CD8-positive, alpha-beta memory T cell (primary cell): ENCODE data around the gene DBR1. TPM values are rescaled to one million over a fixed set of nuclear protein-coding genes. Genes with fewer than 3 reads are reported as not detected.

Experiments
- CTCF ChIA-PET: fragments of 350-600 bp; sonication (Branson Sonifier 250); formaldehyde crosslinking; loops from one replicate; lab custom pipeline; 2021; ENCODE audit warnings: antibody characterized with exemption; lab: Charles Lee
- POLR2A ChIA-PET: fragments of 350-600 bp; sonication (Branson Sonifier 250); formaldehyde crosslinking; loops from one replicate; lab custom pipeline; 2021; ENCODE audit warnings: antibody characterized with exemption; lab: Charles Lee
- DNase-seq, 5 donors: peaks; one replicate each; pipeline versions ENCODE4 v3.0.0 to v3.0.0-alpha.2; 2020 to 2022; ENCODE audit warnings: mixed read lengths in 1 of 5
- H3K27ac ChIP-seq: one replicate; pipeline ENCODE4 v1.7.0; 2013; ENCODE audit warnings: low read depth, mild to moderate bottlenecking, low read length, moderate library complexity
- H3K27me3 ChIP-seq: 2 replicates; pipeline ENCODE4 v1.7.0; 2013; ENCODE audit warnings: low read length, mild to moderate bottlenecking; ENCODE audit not compliant: insufficient read depth, poor library complexity, severe bottlenecking
- H3K36me3 ChIP-seq: 2 replicates; pipeline ENCODE4 v1.7.0; 2013; ENCODE audit warnings: mild to moderate bottlenecking, low read length, moderate library complexity; ENCODE audit not compliant: insufficient read depth
- H3K4me1 ChIP-seq: 2 replicates; pipeline ENCODE4 v1.7.0; 2013; ENCODE audit warnings: mild to moderate bottlenecking, low read length, moderate library complexity; ENCODE audit not compliant: insufficient read depth
- H3K4me3 ChIP-seq: 2 replicates; pipeline ENCODE4 v1.7.0; 2013; ENCODE audit warnings: mild to moderate bottlenecking, low read length
- H3K9me3 ChIP-seq: 2 replicates; pipeline ENCODE4 v1.7.0; 2013; ENCODE audit warnings: mild to moderate bottlenecking, low read length
- H3K27ac Mint-ChIP-seq, 8 donors: one replicate each; pipeline ENCODE4 v1.8.0; 2020 to 2021; ENCODE audit warnings: mixed read lengths in 8 of 8, mild to moderate bottlenecking in 6 of 8, inconsistent platforms in 3 of 8, moderate library complexity in 3 of 8
- H3K27me3 Mint-ChIP-seq, 2 donors: one replicate each; pipeline ENCODE4 v1.8.0; 2020 to 2021; ENCODE audit warnings: mixed read lengths in 2 of 2, mild to moderate bottlenecking in 1 of 2, moderate library complexity in 1 of 2
- H3K36me3 Mint-ChIP-seq, 3 donors: one replicate each; pipeline ENCODE4 v1.8.0; 2020 to 2021; ENCODE audit warnings: mixed read lengths in 3 of 3, inconsistent platforms in 1 of 3, mild to moderate bottlenecking in 1 of 3
- H3K4me1 Mint-ChIP-seq, 3 donors: one replicate each; pipeline ENCODE4 v1.8.0; 2020 to 2021; ENCODE audit warnings: mixed read lengths in 3 of 3, inconsistent platforms in 1 of 3, mild to moderate bottlenecking in 1 of 3
- H3K4me3 Mint-ChIP-seq, 7 donors: one replicate each; pipeline ENCODE4 v1.8.0; 2020 to 2021; ENCODE audit warnings: mixed read lengths in 7 of 7, mild to moderate bottlenecking in 6 of 7, moderate library complexity in 4 of 7, inconsistent platforms in 2 of 7
- H3K9me3 Mint-ChIP-seq, 5 donors: one replicate each; pipeline ENCODE4 v1.8.0; 2020 to 2022; ENCODE audit warnings: mixed read lengths in 5 of 5, mild to moderate bottlenecking in 3 of 5, moderate library complexity in 2 of 5, inconsistent platforms in 1 of 5
- polyA plus RNA-seq: library from polyadenylated mRNA; unstranded; fragments of 300-500 nt; fragmentation: Illumina TruSeq; gene quantifications from one replicate; pipeline ENCODE4 v1.2.3, GENCODE V29; 2021
- total RNA-seq, 2 experiments: library from RNA; stranded (reverse); gene quantifications; one replicate each; pipeline ENCODE4 v1.2.3, GENCODE V29; 2021

DBR1 gene
- total and polyA plus RNA-seq, 3 experiments from 2014 or later, result 15.0 to 29.0 (median 25.6) TPM

GRCh38 chr3:138127636-138128365 is 46.9 kb downstream of the DBR1 start:
- ChIA-PET CTCF (no interaction called here), POLR2A (no interaction called here)
- H3K9me3 Mint-ChIP-seq, result no peaks in the 10 kb centered on the region
- no peaks in the 10 kb centered on the region for H3K4me1 ChIP-seq
- no peaks in the 10 kb centered on the region for H3K4me1 Mint-ChIP-seq
- no peak overlapping the region for H3K4me3 Mint-ChIP-seq
- no peaks in the 10 kb centered on the region for H3K36me3 ChIP-seq
- H3K36me3 Mint-ChIP-seq, result no peaks in the 10 kb centered on the region
- H3K27me3 ChIP-seq, result no peaks in the 10 kb centered on the region
- H3K27ac ChIP-seq, result no peak overlapping the region
- H3K27ac Mint-ChIP-seq, result no peak overlapping the region
- H3K9me3 ChIP-seq, result no peaks in the 10 kb centered on the region
- H3K27me3 Mint-ChIP-seq, result peaks cover 5 to 8% of the 10 kb centered on the region in 2 donors
- no peak for DNase-seq
- H3K4me3 ChIP-seq, result no peak overlapping the region

GRCh38 chr3:138125548-138126221 is 49.0 kb downstream of the DBR1 start:
- Histone ChIP-seq H3K27ac (no peak overlapping the region), H3K36me3 (no peaks in the 10 kb centered on the region), H3K27me3 (no peaks in the 10 kb centered on the region), H3K9me3 (no peaks in the 10 kb centered on the region), H3K4me1 (no peaks in the 10 kb centered on the region), H3K4me3 (no peak overlapping the region)
- Mint-ChIP-seq H3K27me3 (peaks cover 12 to 13% of the 10 kb centered on the region in 2 donors), H3K36me3 (no peaks in the 10 kb centered on the region), H3K4me3 (no peak overlapping the region), H3K27ac (peak overlapping the region in 1 of 8 donors; percentile 12), H3K9me3 (no peaks in the 10 kb centered on the region), H3K4me1 (no peaks in the 10 kb centered on the region)
- POLR2A ChIA-PET, result no interaction called here
- DNase-seq, result no peak
- CTCF ChIA-PET, result no interaction called here

- Histone ChIP-seq H3K9me3 (no peaks in the 10 kb centered on the region), H3K27me3 (no peaks in the 10 kb centered on the region), H3K27ac (no peak overlapping the region), H3K36me3 (no peaks in the 10 kb centered on the region), H3K4me1 (no peaks in the 10 kb centered on the region), H3K4me3 (no peak overlapping the region)
- peaks cover 13 to 19% of the 10 kb centered on the region in 2 donors for H3K27me3 Mint-ChIP-seq
- no peaks in the 10 kb centered on the region for H3K4me1 Mint-ChIP-seq
- H3K4me3 Mint-ChIP-seq, result no peak overlapping the region
- no peaks in the 10 kb centered on the region for H3K36me3 Mint-ChIP-seq
- ChIA-PET POLR2A (no interaction called here), CTCF (no interaction called here)
- no peak overlapping the region for H3K27ac Mint-ChIP-seq
- no peak for DNase-seq
- no peaks in the 10 kb centered on the region for H3K9me3 Mint-ChIP-seq
Observed at GRCh38 chr3:138124706-138125355, 49.9 kb downstream of the DBR1 start.

GRCh38 chr3:138124188-138124587 is 50.5 kb downstream of the DBR1 start:
- H3K27me3 Mint-ChIP-seq, result peaks cover 13 to 19% of the 10 kb centered on the region in 2 donors

GRCh38 chr3:138119423-138119766 is 55.3 kb downstream of the DBR1 start:
- H3K9me3 Mint-ChIP-seq, result peaks cover 0 to 3% (median 0%) of the 10 kb centered on the region in 5 donors
- DNase-seq, result no peak
- peaks cover 5 to 12% (median 9%) of the 10 kb centered on the region in 3 donors for H3K4me1 Mint-ChIP-seq
- H3K4me3 ChIP-seq, result no peak overlapping the region
- H3K27me3 Mint-ChIP-seq, result peaks cover 28 to 58% of the 10 kb centered on the region in 2 donors
- ChIA-PET CTCF (interaction anchor here (1.2 to 3.7 kb wide), 4 partner anchors 17 to 53 kb away, joined by 3 to 18 read pairs (median 8); no protein-coding TSS in a partner anchor), POLR2A (no interaction called here)
- no peak overlapping the region for H3K27ac Mint-ChIP-seq
- no peaks in the 10 kb centered on the region for H3K4me1 ChIP-seq
- no peak overlapping the region for H3K4me3 Mint-ChIP-seq
- H3K27me3 ChIP-seq, result peaks cover 2% of the 10 kb centered on the region
- no peak overlapping the region for H3K27ac ChIP-seq
- H3K9me3 ChIP-seq, result no peaks in the 10 kb centered on the region
- no peaks in the 10 kb centered on the region for H3K36me3 ChIP-seq
- H3K36me3 Mint-ChIP-seq, result no peaks in the 10 kb centered on the region

More at GRCh38 chr3:138124188-138124587, 50.5 kb downstream of the DBR1 start:
- ChIA-PET CTCF (no interaction called here), POLR2A (no interaction called here)
- Histone ChIP-seq H3K4me3 (no peak overlapping the region), H3K27ac (no peak overlapping the region), H3K9me3 (no peaks in the 10 kb centered on the region), H3K27me3 (no peaks in the 10 kb centered on the region), H3K4me1 (no peaks in the 10 kb centered on the region), H3K36me3 (no peaks in the 10 kb centered on the region)
- Mint-ChIP-seq H3K4me1 (no peaks in the 10 kb centered on the region), H3K9me3 (no peaks in the 10 kb centered on the region), H3K27ac (no peak overlapping the region), H3K36me3 (no peaks in the 10 kb centered on the region), H3K4me3 (no peak overlapping the region)
- no peak for DNase-seq

- CTCF ChIA-PET, result interaction anchor here (0.7 to 3.7 kb wide), 8 partner anchors 17 to 52 kb away, joined by 3 to 18 read pairs (median 4); no protein-coding TSS in a partner anchor
- Mint-ChIP-seq H3K36me3 (no peaks in the 10 kb centered on the region), H3K27me3 (peaks cover 28 to 61% of the 10 kb centered on the region in 2 donors), H3K4me3 (no peak overlapping the region), H3K9me3 (peaks cover 0 to 3% (median 0%) of the 10 kb centered on the region in 5 donors), H3K27ac (no peak overlapping the region), H3K4me1 (peaks cover 5 to 12% (median 9%) of the 10 kb centered on the region in 3 donors)
- peak in 1 of 5 donors; percentile 54 for DNase-seq
- Histone ChIP-seq H3K36me3 (no peaks in the 10 kb centered on the region), H3K27me3 (peaks cover 5% of the 10 kb centered on the region), H3K9me3 (no peaks in the 10 kb centered on the region), H3K4me1 (no peaks in the 10 kb centered on the region), H3K4me3 (no peak overlapping the region), H3K27ac (no peak overlapping the region)
- POLR2A ChIA-PET, result no interaction called here
Observed at GRCh38 chr3:138118612-138119422, 55.9 kb downstream of the DBR1 start.

GRCh38 chr3:138114988-138115971 is 59.4 kb downstream of the DBR1 start, which contains the start of gene DZIP1L:
TSS of gene DZIP1L (minus strand) at chr3:138115608. CDS start at chr3:138103971, 11,637 bp downstream.
- Histone ChIP-seq H3K27me3 (peaks cover 5% of the 10 kb centered on the region), H3K4me3 (no peak within 1 kb of the TSS), H3K4me1 (no peaks in the 10 kb centered on the region), H3K36me3 (no peaks in the 10 kb centered on the region), H3K27ac (no peak within 1 kb of the TSS), H3K9me3 (no peaks in the 10 kb centered on the region)
- Mint-ChIP-seq H3K4me3 (peak within 1 kb of the TSS; percentile 40 to 85 (median 69)), H3K27me3 (peaks cover 28 to 70% of the 10 kb centered on the region in 2 donors), H3K36me3 (no peaks in the 10 kb centered on the region), H3K9me3 (peaks cover 0 to 3% (median 0%) of the 10 kb centered on the region in 5 donors), H3K27ac (peak within 1 kb of the TSS in 1 of 8 donors; percentile 21), H3K4me1 (peaks cover 5 to 12% (median 9%) of the 10 kb centered on the region in 3 donors)
- ChIA-PET POLR2A (no interaction called here), CTCF (interaction anchor here (1.0 kb wide), 1 partner anchor 45 kb away, joined by 4 read pairs; no protein-coding TSS in a partner anchor)
- peak in 1 of 5 donors; percentile 4 for DNase-seq
